Nephron (organoid): Measurements from ENCODE around the gene PDS5B.
A peak's percentile ranks its signal among the peaks of the same experiment; 100 is the strongest.

Experiments used
- H3K27ac Mint-ChIP-seq, 3 experiments: 2 replicates each; pipeline ENCODE4 v1.8.0; 2020; ENCODE audit warnings: mixed read lengths in 3 of 3, mild to moderate bottlenecking in 2 of 3, moderate library complexity in 1 of 3
- H3K27me3 Mint-ChIP-seq: 2 replicates; pipeline ENCODE4 v1.8.0; 2021; ENCODE audit warnings: low read depth, mild to moderate bottlenecking, moderate library complexity, mixed read lengths
- H3K36me3 Mint-ChIP-seq: 2 replicates; pipeline ENCODE4 v1.8.0; 2020; ENCODE audit warnings: low read depth, mixed read lengths
- H3K4me1 Mint-ChIP-seq: 2 replicates; pipeline ENCODE4 v1.8.0; 2020; ENCODE audit warnings: mixed read lengths
- H3K4me3 Mint-ChIP-seq, 3 experiments: 2 replicates each; pipeline ENCODE4 v1.8.0; 2020; ENCODE audit warnings: mild to moderate bottlenecking in 3 of 3, mixed read lengths in 3 of 3, moderate library complexity in 2 of 3
- H3K9me3 Mint-ChIP-seq: 2 replicates; pipeline ENCODE4 v1.8.0; 2020; ENCODE audit warnings: mixed read lengths
- CTCF ChIP-seq, 3 experiments: fragments of 200-600 bp; sonication (generic); IDR thresholded peaks; one replicate each; pipeline ENCODE4 v1.5.0; 2021; ENCODE audit warnings: antibody characterized with exemption in 3 of 3; ENCODE audit not compliant: unreplicated experiment in 3 of 3

Gene PDS5B

GRCh38 chr13:32577032-32577431 is 9.2 kb upstream of the PDS5B start:
- no peaks in the 10 kb centered on the region for H3K27me3 Mint-ChIP-seq
- no peak overlapping the region for H3K4me3 Mint-ChIP-seq
- H3K9me3 Mint-ChIP-seq, result peaks cover 15% of the 10 kb centered on the region
- TF ChIP-seq CTCF (IDR thresholded peaks at IDR 0.05; ENCODE audit: unreplicated experiment in 3 of 3), result no peak
- H3K27ac Mint-ChIP-seq, result no peak overlapping the region
- H3K4me1 Mint-ChIP-seq, result no peaks in the 10 kb centered on the region
- no peaks in the 10 kb centered on the region for H3K36me3 Mint-ChIP-seq

GRCh38 chr13:32581177-32581786 is 5.0 kb upstream of the PDS5B start:
- Mint-ChIP-seq H3K27me3 (peaks cover 6% of the 10 kb centered on the region), H3K27ac (no peak overlapping the region), H3K36me3 (no peaks in the 10 kb centered on the region), H3K4me3 (no peak overlapping the region), H3K9me3 (peaks cover 15% of the 10 kb centered on the region), H3K4me1 (peaks cover 9% of the 10 kb centered on the region)
- peak; percentile 53 to 66 (median 59) for TF ChIP-seq CTCF (IDR thresholded peaks at IDR 0.05; ENCODE audit: unreplicated experiment in 3 of 3)

GRCh38 chr13:32582281-32582680 is 4.0 kb upstream of the PDS5B start:
- no peaks in the 10 kb centered on the region for H3K36me3 Mint-ChIP-seq
- no peak overlapping the region for H3K4me3 Mint-ChIP-seq
- peaks cover 9% of the 10 kb centered on the region for H3K4me1 Mint-ChIP-seq
- TF ChIP-seq CTCF (IDR thresholded peaks at IDR 0.05; ENCODE audit: unreplicated experiment in 3 of 3), result no peak
- H3K27ac Mint-ChIP-seq, result no peak overlapping the region
- peaks cover 7% of the 10 kb centered on the region for H3K9me3 Mint-ChIP-seq
- peaks cover 6% of the 10 kb centered on the region for H3K27me3 Mint-ChIP-seq

- no peak overlapping the region for H3K4me3 Mint-ChIP-seq
- TF ChIP-seq CTCF (IDR thresholded peaks at IDR 0.05; ENCODE audit: unreplicated experiment in 3 of 3), result no peak
- H3K9me3 Mint-ChIP-seq, result peaks cover 5% of the 10 kb centered on the region
- H3K4me1 Mint-ChIP-seq, result peaks cover 9% of the 10 kb centered on the region
- no peak overlapping the region for H3K27ac Mint-ChIP-seq
- no peaks in the 10 kb centered on the region for H3K36me3 Mint-ChIP-seq
- H3K27me3 Mint-ChIP-seq, result peaks cover 6% of the 10 kb centered on the region
Measured at GRCh38 chr13:32582991-32583390, 3.3 kb upstream of the PDS5B start.

- H3K36me3 Mint-ChIP-seq, result peaks cover 3% of the 10 kb centered on the region
- H3K27ac Mint-ChIP-seq, result peak overlapping the region; percentile 91 to 98 (median 92)
- H3K4me1 Mint-ChIP-seq, result peaks cover 30% of the 10 kb centered on the region
- H3K27me3 Mint-ChIP-seq, result peaks cover 6% of the 10 kb centered on the region
- H3K9me3 Mint-ChIP-seq, result no peaks in the 10 kb centered on the region
- no peak for TF ChIP-seq CTCF (IDR thresholded peaks at IDR 0.05; ENCODE audit: unreplicated experiment in 3 of 3)
- peak overlapping the region; percentile 87 to 94 (median 92) for H3K4me3 Mint-ChIP-seq
Measured at GRCh38 chr13:32585550-32586079, 637 bp upstream of the PDS5B start.
